ENCODE measurements around the gene KRT71.

Gene KRT71

DNA sequence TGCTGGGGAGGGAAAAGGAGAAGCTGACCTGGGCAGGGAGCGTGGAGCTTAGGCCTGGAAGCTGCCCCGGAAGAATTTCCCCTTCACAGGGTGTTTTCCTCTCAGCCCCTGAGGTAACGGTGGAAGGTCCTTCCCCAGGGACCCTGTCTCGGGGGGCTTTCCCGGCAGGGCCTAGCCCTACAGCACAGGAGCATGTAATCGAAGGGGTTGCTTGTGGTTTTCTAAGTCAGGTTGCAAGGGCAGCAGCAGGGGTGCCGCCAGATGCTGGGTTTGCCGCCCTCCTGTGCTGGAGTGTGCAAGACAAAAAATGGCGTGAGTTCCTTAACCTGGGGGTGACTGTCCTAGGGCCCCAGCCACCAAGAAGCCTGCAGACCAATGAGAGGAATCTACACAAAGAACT, 22.3 kb upstream of the KRT71 start:
- no peak for DNase-seq

DNA sequence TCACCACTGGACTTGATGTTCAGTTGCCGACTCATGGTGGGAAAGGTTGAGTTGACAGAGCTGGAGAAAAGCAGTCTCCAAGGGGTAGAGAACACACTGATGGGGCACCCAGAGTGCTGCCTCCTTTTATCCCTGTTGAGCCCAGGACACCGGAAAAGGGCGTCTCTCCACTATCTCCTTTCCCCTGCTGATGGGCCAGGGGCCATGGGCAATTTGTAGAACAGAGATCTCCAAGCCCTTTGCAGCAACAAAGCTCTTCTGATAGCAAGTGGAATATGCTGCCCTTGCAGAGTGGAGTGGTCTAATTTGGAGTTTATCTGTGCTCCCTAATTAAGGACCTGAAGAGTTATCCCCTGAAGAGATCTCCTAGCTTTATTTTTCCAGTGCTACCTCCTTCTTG, 20.8 kb upstream of the KRT71 start, which contains the start of gene KRT74:
Gene KRT74, minus strand, starts transcription at position 101 of the 400 bp plus-strand sequence. Its CDS starts 66 bp downstream, at position 35.
- DNase-seq, result no peak

DNA sequence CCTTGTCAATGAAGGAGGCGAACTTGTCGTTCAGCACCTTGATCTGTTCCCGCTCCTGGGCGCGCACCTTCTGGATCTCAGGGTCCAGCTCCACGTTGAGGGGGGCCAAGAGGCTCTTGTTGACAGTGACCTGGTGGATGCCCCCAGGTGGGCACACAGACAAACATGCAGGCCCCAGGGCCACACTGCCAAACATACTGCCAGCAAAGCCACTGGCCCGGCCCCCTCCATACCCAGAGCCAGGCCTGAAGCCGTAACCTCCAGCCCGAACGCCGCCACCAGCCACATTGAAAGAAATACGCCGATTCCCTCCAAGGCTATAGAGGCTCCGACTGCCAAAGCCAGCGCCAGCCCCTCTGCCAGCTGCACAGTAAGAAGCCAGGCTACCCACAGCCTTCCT, 20.4 kb upstream of the KRT71 start:
- DNase-seq, result no peak

DNA sequence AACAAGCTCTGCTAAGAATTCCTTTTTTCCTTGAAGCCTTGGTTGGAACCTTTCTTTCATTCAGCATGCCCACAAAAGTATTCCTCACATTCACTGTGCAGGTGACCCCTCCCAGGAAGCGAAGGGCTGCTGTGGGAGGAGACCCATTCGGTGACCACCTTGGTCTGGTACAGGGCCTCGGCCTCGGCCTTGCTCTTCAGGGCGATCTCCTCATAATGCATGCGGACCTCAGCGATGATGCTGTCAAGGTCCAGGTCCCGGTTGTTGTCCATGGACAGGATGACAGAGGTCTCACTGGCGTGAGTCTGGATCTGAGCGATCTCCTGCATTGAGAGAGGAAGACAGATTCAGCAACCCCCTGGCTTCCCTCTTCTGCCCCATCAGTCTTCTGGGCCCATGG, 17.6 kb upstream of the KRT71 start:
- DNase-seq, result no peak

DNA sequence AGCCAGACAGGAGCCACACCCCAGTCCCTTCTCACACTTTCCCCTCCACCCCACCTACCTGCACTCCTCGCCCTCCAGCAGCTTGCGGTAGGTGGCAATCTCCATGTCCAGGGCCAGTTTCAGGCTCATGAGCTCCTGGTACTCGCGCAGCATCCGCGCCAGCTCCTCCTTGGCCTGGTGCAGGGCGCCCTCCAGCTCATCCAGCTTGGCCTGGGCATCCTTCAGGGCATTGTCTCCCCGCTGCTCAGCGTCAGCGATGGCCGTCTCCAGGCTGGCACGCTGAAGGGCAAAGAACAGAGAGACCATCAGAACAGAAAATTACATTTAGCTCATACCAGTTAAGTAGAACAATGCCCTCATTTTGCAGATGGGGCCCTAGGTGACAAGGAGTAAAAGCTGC, 15.2 kb upstream of the KRT71 start:
- no peak for DNase-seq

DNA sequence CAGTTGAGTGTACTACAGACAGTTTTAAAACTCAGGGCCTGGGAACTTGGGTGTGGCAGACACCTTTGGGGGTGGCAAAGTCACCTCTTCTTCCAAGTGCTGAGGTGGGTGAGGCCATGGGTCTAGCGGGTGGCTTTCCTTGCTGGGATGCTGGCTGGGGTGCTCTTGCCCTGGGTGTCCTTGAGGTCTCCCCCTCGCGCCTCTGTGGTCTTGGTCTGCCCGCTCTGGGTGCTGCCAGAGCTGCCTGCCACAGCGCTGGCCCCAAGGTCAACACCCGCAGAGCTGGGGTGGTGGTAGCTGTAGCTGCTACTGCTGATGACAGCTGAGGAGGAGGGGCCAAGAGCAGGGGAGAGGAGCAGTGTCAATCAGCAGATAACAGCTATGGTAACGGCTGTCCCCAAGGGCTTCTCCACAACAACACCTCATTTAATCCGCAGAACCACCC, 13.9 kb upstream of the KRT71 start:
- no peak for DNase-seq

DNA sequence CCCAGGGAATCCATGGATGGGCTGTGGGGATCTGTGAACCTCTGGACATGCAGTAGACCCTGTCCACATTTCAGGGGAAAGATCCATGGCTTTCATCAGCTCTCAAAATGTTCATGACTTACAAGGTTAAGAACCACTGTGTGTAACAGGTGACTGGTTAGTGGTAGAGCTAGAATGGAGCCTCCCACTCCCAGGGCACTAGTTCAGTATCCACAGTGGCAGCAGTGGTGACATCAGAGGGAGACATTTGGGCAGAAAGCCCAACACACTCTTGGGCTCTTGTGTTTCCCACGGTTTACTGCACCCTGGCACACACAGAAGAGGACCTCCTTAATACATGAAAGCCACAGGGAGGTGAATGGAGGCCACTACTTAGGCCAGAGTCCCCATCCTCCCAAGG, 11.6 kb upstream of the KRT71 start:
- DNase-seq, result no peak

DNA sequence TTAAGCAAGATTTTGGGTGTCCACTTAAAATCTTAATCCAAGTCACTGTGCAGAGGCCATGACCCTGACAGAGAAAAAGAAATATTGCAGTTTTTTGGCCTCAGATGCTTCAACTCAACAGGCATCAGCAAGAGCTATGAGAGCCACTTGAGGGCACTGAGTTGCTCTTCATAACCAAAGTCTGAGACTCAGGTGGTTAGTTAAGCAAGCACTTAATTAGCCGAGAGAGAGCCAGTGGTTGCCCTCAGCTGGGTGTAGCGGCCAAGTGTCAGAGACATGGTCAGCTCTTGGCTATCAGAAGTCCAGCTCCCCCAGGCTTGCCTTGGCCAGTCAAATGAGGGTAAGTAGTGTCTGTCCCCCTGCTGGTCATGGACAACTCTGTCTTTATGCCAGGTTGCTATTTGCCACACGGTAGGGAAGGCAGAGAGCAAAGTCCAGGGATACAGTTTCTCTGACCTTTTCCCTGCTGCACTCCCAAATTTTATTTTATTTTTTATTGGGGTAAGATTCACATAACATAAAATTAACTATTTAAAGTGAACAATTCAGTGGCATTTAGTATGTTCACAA, 9.0 kb upstream of the KRT71 start:
- DNase-seq, result no peak

DNA sequence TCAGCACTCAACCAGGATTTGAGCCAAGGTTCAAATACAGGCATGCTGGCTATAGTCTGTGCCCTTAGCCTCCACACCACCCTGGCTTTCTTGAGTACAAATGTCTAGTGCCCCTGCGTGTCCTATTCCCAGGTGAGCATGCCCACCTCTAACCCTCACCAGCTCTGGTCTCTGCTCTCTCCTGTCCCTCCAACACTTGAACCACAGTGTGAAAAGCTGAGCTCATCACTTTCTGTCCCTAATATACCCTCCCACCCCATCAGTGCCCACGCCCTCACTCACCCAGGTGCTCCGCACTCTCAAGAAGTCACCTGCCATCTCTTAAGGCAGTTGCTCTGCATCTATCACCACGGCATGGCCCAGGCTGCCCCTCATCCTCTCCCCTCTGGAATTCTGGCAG, 7.0 kb upstream of the KRT71 start:
- DNase-seq, result no peak

DNA sequence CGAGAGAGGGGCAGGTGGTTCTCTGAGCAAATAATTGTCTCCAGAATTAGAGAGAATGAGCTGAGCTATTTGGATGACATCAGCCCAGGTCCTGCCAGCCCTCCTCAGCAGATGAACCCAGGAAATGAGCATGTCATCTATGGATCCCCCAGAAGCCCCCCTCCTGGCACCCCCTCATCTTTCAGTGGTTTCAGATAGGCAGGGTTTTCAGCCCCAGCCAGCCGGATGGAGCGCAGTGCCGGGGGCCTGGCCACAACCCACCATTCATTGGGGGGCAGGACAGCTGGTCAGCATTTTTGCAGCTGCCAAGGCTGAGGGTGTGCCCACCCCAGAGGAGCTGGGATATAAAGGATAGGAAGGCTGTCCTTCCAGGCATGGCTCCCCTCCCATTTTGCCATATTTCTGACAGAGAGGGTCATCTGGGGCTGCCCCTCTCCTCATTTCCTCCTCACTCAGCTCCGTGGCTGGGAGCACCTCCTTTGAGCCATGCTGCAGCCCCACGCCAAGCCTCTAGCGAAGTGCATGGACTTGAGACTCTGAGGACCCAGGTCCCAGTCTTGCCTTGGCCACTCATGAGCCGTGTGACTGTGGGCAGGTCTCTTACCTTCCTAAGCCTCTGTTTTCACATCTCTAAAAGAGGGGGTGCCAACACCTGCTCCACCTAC, 6.0 kb upstream of the KRT71 start:
- no peak for DNase-seq

DNA sequence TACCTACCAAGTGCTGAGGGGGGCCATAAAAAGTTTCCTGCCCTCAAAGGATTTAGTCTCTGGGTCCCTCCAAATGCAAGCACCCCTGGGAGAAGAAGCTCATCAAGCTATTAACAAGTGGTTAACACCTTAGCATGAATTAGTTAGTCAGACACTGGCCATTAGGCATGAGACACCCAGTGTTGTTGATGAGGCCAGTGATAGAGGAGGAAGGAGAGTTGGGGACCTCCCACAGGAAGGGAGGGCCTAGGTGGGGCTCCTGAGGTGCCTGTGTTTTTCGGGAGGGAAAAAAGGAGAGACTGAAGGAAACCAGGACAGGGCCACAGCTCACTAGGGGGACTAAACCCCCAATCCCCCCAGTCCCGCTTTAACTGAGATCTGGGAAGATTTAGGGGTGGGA, 4.5 kb upstream of the KRT71 start:
- DNase-seq, result no peak

DNA sequence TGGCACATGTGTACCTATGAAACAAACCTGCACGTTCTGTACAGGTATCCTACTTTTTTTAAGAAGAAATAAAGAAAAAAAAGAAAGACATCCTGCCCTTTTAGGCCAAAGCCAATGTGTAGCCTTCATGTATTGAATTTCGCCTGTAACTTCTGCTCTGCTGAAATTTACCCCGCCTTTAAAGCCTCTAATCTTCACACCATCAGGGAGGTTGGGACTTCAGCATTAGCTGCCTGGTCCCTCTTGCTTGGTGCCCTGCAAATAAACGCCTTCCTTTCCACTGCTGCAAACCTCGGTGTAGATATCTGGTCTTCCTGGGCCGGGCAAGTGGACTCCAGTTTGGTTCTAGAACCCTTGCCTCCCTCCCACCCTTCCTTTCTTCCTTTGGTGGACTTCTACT, 2.6 kb upstream of the KRT71 start:
- DNase-seq, result no peak

DNA sequence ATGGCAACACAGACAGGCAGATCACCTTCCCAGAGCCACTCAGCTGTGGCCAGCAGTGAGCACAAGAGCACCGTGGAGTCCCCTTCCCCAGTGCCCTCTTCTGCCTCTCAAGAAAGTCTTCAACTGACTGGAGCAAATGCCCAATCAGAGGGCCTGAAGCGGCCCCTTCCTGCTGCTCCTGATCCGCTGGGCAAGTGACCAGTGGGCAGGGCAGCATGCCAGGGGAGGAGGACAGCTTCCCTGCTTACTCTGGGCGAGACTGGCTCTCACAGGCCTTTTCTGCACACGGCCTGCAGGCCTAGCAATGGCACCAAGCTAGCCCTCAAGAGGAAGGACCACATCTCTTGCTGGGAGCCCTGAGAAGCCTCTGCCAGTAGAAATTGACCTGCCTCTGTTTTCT, 890 bp downstream of the KRT71 start:
- DNase-seq, result no peak

DNA sequence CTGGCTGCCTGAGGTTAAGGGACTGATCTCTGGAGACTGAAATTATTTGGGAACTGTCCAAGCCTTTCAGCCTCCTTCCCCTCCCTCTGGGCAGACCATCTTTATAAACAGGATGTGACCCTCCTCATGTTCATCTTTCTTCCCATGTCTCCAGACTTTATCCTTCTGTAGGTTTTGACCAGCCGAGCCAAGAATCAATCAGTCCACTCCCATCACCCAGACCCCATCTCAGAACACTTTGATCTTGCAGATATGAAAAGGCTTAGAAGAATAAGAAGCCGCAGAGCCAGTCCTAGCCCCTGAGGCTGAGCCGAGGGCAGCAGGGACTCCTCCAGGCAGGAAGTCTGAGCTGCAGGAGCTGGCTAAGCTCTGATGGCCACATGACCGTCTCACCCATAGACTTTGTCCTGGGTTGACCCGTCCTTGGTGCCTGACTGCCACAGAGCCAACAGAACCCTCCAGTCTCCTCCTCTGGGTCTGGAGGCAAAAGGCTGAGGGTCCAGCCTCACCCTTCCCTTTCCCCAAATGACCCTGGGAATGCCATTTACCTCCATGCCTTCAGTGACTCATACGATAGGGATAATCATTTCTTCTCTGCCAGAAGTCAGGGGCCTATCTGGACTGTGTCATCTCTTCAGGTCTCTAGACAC, 1.6 kb downstream of the KRT71 start:
- no peak for DNase-seq

DNA sequence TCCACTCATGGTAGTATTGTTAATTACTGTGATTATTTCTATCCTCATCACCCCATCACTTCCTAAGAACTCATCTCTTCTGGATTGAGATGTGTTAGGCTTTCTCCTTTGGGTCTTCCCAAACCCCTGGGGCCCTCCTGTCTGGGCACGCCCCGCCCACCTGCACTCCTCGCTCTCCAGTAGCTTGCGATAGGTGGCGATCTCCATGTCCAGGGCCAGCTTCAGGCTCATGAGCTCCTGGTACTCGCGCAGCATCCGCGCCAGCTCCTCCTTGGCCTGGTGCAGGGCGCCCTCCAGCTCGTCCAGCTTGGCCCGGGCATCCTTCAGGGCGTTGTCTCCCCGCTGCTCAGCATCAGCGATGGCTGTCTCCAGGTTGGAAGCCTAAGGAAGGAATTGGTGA, 6.8 kb downstream of the KRT71 start:
- no peak for DNase-seq

DNA sequence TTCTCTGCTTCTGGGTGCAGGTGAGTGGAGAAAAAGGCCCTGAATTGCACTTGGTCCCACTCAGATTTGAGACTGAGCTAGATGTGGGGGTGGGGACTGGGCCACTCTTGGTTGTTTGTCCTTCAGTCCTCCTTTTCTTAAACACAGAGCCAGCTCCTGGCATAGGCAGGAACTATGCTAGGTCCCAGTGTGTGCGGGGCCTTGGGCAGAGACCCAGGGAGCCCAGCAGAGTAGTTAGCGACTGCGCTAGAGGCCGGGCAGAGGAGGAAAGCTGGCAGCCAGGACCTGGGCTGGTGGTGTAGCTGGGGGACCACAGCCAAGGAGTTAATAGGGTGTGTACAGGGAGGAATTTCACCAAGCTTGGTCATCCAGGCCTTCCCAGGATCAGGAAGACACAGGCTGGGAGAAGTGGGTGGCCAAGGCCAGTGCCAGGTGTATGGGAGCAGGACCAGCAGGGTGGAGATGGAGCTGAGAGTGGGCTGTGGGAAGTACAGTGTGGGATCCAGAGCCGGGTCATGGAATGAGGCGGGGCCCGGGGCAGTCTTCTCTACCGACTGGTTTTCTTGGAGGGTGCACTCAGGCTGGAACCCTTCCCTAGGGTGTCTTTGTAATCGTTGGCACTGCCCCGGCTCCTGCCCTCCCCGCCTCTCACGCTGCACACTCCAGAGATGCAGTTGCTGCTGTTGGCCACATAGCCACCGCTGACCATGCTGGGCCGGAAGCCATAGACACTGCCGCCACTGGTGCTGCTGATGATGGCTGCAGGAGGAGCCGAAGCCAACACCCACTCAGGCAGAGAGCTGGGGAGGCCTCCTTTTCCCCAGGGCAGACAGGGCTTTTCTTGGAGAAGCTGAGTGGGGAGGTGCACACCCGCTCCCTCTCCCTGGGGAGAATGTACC, 8.7 kb downstream of the KRT71 start:
- DNase-seq, result no peak

DNA sequence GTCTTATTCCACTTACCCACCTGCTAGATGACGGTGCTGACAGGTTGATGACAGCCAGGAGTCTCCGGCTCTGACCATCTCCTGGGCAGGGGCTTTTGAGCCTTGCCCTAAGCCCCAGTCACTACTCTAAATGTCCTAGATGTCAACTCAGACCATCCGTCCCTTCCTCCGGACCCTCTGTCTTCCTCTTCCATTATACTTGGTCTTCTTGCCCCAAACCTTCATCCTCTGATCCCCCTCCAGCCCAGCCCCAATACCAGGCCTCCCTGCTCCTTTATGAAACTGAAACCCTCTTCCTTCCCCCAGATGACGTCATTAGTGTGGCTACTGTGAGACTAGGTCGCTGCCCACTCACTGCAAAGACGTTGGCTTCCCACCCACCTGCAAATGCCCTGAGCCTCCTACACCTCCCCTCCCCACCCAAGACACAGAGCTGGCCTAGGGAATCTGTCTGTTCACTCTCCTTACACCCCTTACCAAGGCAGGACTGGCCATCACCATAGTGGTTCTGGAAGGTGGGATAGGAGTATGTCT, 10.1 kb downstream of the KRT71 start:
- DNase-seq, result no peak

DNA sequence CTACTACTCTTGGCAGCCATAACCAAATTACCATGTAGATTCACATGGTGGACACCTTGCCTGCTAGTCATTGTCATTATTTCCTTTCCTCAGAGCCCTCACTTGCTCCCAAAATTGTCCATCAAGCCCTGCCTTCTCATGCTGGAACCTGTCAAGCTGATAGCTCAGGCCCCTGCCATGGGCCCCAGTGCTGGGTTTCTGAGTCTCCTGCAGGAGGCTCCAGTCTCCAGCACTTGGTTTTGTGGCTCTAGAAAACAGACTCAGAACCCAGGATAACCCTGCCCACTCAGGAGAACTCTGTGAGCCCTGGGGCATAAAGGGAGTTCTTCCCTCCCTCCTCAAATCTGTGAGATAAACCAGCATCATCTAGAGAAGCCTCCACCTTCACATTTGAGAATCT, 10.8 kb downstream of the KRT71 start:
- DNase-seq, result no peak

DNA sequence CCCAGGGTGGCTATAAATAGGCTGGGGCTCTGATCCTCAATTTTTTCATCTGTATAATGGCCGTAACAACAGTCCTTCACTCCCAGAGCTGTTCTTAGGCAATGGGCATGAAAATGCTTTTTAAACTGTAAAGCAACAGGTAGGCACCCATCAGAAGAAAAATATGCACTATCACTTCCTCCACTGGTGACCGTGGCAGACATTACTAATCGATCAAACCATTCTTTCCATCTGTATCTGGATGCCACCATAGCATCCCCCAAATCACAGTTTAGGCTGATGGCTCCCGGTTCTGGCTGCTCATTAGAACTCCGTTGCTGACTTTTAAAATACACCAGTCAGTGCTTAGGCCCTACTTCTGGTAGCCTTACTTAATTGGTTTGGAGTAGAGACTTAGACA, 11.2 kb downstream of the KRT71 start:
- DNase-seq, result no peak

DNA sequence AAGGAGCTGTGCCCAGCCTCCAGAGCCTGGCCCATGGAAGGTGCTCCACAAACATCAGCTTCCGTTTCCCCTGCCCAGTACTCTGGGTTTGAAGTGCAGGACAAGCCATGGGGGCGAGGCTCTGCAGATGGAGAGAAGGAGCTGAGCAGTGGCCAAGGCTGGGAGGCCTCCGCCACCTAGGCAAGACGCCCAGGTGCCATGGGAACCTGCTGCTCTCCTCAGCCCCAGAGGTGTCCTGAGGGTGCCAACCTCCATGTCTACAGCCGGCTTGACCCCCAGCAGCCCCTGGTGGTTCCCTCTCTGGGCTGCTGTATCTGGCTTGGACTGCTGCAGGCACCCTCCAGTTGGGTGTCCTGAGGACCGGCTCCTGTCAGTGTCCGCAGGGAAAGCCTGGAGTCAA, 12.4 kb downstream of the KRT71 start:
- DNase-seq, result no peak

DNA sequence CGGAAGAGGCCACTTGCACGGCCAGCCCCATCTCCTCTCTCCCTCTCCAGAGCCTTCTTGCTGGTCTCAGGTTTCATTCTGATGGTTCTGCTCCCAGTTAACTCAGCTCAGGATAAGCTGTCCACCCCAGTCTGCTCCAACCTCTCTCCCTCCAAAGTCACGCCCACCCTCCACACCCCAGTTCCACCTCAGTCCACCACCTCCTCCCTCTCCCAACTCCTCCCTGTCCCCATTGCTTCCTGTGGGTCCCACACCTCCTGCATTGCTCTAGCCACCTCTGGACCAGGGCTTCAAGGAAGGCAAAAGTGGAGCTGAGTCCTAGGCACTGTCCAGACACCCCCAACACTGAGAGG, 13.1 kb downstream of the KRT71 start:
- no peak for DNase-seq

DNA sequence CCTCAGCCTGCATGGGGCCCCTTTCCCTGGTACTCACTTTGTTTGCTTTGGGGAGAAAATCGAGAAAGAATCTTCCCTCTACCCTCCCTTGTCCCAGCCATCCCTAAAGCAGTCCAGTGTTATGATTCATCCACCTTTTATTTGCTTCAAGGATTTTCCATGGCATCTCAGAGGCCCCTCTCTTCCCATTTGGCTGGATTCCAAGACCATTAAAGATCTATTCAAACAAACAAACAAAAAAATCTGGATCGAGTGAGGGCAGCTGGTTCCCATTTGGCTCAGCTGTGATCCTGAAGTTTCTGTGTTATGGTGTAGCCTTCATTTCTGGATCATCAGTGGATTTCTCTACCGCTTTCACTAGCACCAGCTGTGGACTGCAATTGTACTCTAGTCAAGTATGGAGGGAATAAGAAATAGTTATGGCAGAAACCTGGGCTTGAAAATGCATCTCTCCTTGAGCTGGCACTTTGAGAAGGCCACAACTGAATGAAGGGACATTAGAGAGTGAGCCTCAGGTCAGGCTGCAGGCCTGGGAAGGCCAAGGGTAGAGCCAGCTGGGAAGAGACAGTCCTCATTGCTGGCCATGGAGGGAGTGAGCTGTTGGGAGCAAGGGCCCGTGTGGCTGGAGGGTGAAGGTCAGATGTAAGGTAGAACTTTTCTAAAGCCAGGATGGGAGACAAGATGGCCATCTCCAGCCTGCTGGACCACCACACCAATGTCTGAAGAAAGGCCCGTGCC, 13.7 kb downstream of the KRT71 start:
- no peak for DNase-seq

Data from right kidney (tissue), 1 donor.